ENCODE results near the gene LGALS13.

LGALS13 gene, protein sequence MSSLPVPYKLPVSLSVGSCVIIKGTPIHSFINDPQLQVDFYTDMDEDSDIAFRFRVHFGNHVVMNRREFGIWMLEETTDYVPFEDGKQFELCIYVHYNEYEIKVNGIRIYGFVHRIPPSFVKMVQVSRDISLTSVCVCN

DNA sequence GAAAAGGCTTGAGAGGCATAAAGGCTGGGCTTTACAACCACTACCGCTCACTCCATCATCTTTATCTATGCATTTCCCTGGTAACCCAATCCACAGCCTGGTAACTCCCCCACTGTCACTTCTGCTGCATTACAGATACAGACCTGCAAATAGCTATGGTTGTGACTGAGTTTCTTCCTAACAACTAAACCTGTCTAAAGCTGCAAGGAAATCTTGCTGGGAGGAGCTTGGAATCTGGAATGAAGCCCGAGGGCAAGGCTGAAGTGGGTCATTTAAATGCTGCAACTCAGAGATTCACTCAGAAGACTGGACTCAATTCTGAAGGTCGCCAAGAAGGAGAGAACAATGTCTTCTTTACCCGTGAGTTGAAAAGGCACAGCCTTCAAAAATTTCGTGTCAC, at the start of gene LGALS13:
Gene LGALS13 (plus strand): TSS at position 301 of the 400 bp plus-strand sequence. CDS start 45 bp downstream, at position 346.
- DNase-seq (ENCODE audit: low read depth): no peak
- TF ChIP-seq, protein P1, sequence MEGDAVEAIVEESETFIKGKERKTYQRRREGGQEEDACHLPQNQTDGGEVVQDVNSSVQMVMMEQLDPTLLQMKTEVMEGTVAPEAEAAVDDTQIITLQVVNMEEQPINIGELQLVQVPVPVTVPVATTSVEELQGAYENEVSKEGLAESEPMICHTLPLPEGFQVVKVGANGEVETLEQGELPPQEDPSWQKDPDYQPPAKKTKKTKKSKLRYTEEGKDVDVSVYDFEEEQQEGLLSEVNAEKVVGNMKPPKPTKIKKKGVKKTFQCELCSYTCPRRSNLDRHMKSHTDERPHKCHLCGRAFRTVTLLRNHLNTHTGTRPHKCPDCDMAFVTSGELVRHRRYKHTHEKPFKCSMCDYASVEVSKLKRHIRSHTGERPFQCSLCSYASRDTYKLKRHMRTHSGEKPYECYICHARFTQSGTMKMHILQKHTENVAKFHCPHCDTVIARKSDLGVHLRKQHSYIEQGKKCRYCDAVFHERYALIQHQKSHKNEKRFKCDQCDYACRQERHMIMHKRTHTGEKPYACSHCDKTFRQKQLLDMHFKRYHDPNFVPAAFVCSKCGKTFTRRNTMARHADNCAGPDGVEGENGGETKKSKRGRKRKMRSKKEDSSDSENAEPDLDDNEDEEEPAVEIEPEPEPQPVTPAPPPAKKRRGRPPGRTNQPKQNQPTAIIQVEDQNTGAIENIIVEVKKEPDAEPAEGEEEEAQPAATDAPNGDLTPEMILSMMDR (IDR thresholded peaks at IDR 0.05; ENCODE audit: insufficient read depth, low read depth, low read length, missing control alignments): no peak
- no peak within 1 kb of the TSS for H3K4me3 ChIP-seq (ENCODE audit: low read length)

DNA sequence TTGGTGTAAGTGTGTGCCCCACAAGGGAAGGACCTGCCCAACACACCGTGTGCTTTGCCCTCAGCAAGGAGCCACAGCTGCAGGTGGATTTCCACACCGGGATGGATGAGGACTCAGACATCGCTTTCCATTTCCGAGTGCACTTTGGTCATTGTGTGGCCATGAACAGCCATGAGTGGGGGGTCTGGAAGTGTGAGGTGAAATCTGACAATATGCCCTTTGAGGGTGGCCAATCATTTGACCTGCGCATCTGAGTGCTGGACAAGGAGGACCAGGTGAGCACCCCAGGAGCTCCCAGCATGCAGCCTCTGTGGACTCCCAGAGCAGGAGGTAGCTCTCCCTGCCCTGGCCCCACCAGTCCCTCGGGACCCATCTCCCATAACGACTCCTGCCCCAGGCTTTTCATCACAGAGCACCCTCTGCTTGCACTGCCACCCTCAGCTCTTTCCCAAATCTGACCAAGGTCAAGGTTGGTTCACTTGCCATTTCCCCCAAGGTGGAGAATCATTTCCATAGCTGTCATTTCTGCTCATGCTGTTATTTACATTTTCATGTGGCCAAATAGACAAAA, 49.2 kb upstream of the LGALS13 start:
- H3K4me3 ChIP-seq (ENCODE audit: low read length): no peak overlapping the region
- no peak for DNase-seq (ENCODE audit: low read depth)
- TF ChIP-seq, protein P1 (IDR thresholded peaks at IDR 0.05; ENCODE audit: insufficient read depth, low read depth, low read length, missing control alignments): no peak

DNA sequence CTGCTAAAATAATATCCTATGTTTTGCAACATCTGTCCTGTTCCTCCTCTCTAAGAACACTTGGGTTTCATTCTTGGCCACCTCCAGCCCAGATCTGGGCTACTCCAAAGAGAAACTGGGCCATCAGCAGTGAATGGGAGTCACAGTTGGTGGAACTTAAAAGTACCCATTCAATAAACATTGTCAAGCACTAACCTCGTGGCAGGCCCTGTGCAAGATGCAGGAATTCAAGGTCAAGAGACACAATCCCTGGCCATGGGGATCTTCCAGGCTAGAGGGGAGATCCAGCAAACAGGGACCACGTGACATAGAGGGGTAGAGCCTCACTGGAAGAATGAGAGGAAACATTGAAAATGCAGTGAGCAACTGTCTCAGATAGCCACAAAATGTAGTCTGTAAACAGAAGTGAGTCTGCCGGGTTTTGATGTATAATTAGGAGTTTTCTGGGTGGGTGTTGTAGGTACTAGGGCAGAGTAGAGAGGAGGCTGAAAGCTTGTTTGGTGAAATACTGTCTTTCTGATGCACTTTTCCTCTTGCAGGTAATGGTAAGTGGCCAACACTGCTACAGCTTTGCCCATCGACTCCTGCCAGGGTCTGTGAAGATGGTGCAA, 47.5 kb upstream of the LGALS13 start:
- TF ChIP-seq, protein P1 (IDR thresholded peaks at IDR 0.05; ENCODE audit: insufficient read depth, low read depth, low read length, missing control alignments): no peak
- DNase-seq (ENCODE audit: low read depth): no peak
- H3K4me3 ChIP-seq (ENCODE audit: low read length): no peak overlapping the region

DNA sequence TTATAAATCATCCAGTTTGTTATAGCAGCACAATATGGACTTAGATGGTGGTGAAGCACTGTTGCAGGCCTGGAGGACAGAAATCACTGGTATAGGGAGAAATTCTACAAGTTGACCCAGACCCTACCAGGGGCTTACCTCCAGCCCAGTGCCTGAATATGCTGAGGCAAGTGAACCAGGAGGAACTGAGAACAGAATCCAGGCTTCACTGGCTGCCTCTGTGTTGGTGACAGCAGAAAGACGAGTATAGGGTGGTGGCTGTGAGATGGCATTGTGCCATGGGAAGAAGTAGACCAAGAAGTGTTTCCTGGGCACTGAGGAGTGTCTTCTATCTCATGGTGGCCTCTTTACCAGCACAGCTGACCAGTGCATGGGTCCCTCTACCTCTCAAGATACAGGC, 46.4 kb upstream of the LGALS13 start:
- H3K4me3 ChIP-seq (ENCODE audit: low read length): no peak overlapping the region
- TF ChIP-seq, protein P1 (IDR thresholded peaks at IDR 0.05; ENCODE audit: insufficient read depth, low read depth, low read length, missing control alignments): no peak
- no peak for DNase-seq (ENCODE audit: low read depth)

DNA sequence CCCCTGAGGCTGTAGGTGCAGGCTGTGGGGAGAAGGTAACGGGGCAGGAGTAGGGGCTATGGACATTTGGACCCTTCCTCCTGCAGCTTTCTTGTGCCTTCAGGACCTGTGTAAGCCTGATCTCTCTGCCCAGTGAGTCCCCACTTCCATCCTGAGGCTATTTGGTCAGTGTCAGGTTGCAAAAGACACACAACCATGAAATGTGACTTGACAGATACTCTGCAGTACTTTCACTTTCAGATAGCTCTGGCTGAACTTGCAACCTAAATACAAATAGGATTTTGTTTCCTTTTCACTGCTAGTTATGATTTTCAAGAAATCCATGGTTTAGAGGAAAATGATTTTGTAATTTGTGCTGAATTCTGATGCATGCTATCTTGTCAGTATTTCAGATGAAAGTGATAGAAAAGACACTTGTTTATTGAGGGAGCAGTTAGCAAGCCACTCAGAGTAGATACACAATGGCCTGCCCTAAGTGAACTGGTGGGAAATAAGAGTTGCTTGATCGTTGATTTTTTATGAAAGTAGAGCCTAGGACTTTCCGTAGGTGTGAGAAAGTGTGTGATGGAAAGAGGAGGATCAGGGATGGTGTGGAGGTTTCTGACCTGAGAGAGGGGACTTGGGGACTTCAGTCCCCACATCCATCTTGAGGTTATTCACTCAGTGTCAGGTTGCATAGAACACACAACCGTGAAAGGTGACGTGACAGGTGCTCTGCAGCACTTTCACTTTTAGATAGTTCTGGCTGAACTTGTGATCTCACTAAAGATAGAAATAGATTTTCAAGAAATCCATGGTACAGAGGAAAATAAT, 44.3 kb upstream of the LGALS13 start:
- TF ChIP-seq, protein P1 (IDR thresholded peaks at IDR 0.05; ENCODE audit: insufficient read depth, low read depth, low read length, missing control alignments): no peak
- no peak for DNase-seq (ENCODE audit: low read depth)
- no peak overlapping the region for H3K4me3 ChIP-seq (ENCODE audit: low read length)

DNA sequence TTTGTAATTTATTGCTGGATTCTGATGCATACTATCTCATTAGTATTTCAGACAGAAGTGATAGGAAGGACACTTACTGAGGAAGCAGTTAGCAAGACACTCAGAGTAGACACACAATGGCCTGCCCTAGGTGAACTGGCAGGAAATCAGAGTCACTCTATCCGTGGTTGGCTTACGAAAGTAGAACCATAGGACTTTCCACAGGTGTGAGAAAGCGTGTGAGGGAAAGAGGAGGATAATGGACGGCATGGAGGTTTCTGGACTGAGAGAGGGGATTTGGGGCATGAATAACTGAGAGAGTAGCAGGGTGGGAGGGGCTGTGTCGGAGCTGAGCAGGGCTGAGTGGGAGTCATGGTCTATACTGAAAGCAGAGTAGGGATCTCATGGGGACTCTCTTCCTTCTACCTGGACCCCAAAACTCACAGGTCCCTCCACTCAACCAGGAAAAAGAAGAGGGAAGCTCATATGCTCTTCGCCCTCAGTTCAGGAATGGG, 43.7 kb upstream of the LGALS13 start:
- no peak for DNase-seq (ENCODE audit: low read depth)
- H3K4me3 ChIP-seq (ENCODE audit: low read length): no peak overlapping the region
- TF ChIP-seq, protein P1 (IDR thresholded peaks at IDR 0.05; ENCODE audit: insufficient read depth, low read depth, low read length, missing control alignments): no peak

All from epithelial cell of esophagus (primary cell).